DOHH2 (cell line): ENCODE data around the gene OXCT1.

Experiments used
- H3F3A ChIP-seq: fragments of 200-600 bp; sonication (generic), shearing (Covaris generic); 2 replicates; pipeline ENCODE4 v1.6.0; 2016; ENCODE audit warnings: antibody characterized with exemption, mild to moderate bottlenecking; ENCODE audit not compliant: control insufficient read depth, insufficient read depth
- H3K27ac ChIP-seq: fragments of 200-600 bp; sonication (generic); 2 replicates; pipeline ENCODE4 v1.5.1; 2014; ENCODE audit warnings: low read depth, mild to moderate bottlenecking, low read length, moderate library complexity
- H3K27me3 ChIP-seq: fragments of 200-600 bp; sonication (generic); 2 replicates; pipeline ENCODE4 v1.6.1; 2014; ENCODE audit warnings: mild to moderate bottlenecking, low read length, mixed read lengths; ENCODE audit not compliant: control insufficient read depth
- H3K36me3 ChIP-seq: fragments of 200-600 bp; sonication (generic); 2 replicates; pipeline ENCODE4 v1.6.1; 2014; ENCODE audit warnings: mild to moderate bottlenecking, low read length, moderate library complexity, mixed read lengths; ENCODE audit not compliant: control insufficient read depth
- H3K4me1 ChIP-seq: fragments of 200-600 bp; sonication (generic); 2 replicates; pipeline ENCODE4 v1.6.1; 2014; ENCODE audit warnings: mild to moderate bottlenecking, low read length, mixed read lengths; ENCODE audit not compliant: control insufficient read depth
- H3K4me2 ChIP-seq: fragments of 200-600 bp; sonication (generic); 2 replicates; pipeline ENCODE4 v1.6.0; 2014; ENCODE audit warnings: mild to moderate bottlenecking, low read length, moderate library complexity
- H3K4me3 ChIP-seq: fragments of 200-600 bp; sonication (generic); 2 replicates; pipeline ENCODE4 v1.5.1; 2014; ENCODE audit warnings: mild to moderate bottlenecking, low read length, mixed read lengths
- H3K79me2 ChIP-seq: fragments of 200-600 bp; sonication (generic); 2 replicates; pipeline ENCODE4 v1.6.1; 2014; ENCODE audit warnings: mild to moderate bottlenecking, low read length, mixed read lengths; ENCODE audit not compliant: control insufficient read depth
- H3K9me2 ChIP-seq: fragments of 200-600 bp; sonication (generic); replicated peaks from 2 replicates; pipeline ENCODE4 v1.6.1; 2014; ENCODE audit warnings: mild to moderate bottlenecking, low read length, mixed read lengths; ENCODE audit not compliant: control insufficient read depth
- H3K9me3 ChIP-seq: fragments of 200-600 bp; sonication (generic); 2 replicates; pipeline ENCODE4 v1.6.1; 2014; ENCODE audit warnings: antibody characterized with exemption, low read length, mixed read lengths; ENCODE audit not compliant: control insufficient read depth, insufficient read depth
- H4K20me1 ChIP-seq: fragments of 200-600 bp; sonication (generic); 2 replicates; pipeline ENCODE4 v1.6.0; 2014; ENCODE audit warnings: low read depth, mild to moderate bottlenecking, antibody characterized with exemption, low read length, moderate library complexity; ENCODE audit not compliant: control insufficient read depth, insufficient read depth
- EZH2phosphoT487 ChIP-seq: fragments of 200-600 bp; sonication (generic); IDR thresholded peaks from 2 replicates; pipeline ENCODE4 v1.6.1; 2017; ENCODE audit warnings: borderline replicate concordance, mild to moderate bottlenecking, antibody characterized with exemption, low read length, moderate library complexity, mixed read lengths
- TF ChIP-seq, protein P1 (sequence below): fragments of 200-600 bp; sonication (generic); IDR thresholded peaks from one replicate; pipeline ENCODE4 v1.5.1; 2014; ENCODE audit warnings: antibody characterized with exemption, mild to moderate bottlenecking, low read depth, low read length; ENCODE audit not compliant: poor library complexity, severe bottlenecking

Gene OXCT1

GRCh38 chr5:41793141-41793770 is 77.0 kb downstream of the OXCT1 start:
- no peaks in the 10 kb centered on the region for H3F3A ChIP-seq
- H3K27me3 ChIP-seq = no peaks in the 10 kb centered on the region
- H3K36me3 ChIP-seq = peaks cover 48% of the 10 kb centered on the region
- TF ChIP-seq, protein P1, sequence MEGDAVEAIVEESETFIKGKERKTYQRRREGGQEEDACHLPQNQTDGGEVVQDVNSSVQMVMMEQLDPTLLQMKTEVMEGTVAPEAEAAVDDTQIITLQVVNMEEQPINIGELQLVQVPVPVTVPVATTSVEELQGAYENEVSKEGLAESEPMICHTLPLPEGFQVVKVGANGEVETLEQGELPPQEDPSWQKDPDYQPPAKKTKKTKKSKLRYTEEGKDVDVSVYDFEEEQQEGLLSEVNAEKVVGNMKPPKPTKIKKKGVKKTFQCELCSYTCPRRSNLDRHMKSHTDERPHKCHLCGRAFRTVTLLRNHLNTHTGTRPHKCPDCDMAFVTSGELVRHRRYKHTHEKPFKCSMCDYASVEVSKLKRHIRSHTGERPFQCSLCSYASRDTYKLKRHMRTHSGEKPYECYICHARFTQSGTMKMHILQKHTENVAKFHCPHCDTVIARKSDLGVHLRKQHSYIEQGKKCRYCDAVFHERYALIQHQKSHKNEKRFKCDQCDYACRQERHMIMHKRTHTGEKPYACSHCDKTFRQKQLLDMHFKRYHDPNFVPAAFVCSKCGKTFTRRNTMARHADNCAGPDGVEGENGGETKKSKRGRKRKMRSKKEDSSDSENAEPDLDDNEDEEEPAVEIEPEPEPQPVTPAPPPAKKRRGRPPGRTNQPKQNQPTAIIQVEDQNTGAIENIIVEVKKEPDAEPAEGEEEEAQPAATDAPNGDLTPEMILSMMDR = no peak
- no peak for TF ChIP-seq EZH2phosphoT487
- H3K9me2 ChIP-seq = no peaks in the 10 kb centered on the region
- no peak overlapping the region for H3K4me2 ChIP-seq
- no peaks in the 10 kb centered on the region for H3K9me3 ChIP-seq
- no peak overlapping the region for H3K4me3 ChIP-seq
- no peaks in the 10 kb centered on the region for H3K79me2 ChIP-seq
- no peaks in the 10 kb centered on the region for H3K4me1 ChIP-seq
- H4K20me1 ChIP-seq = no peaks in the 10 kb centered on the region
- no peak overlapping the region for H3K27ac ChIP-seq

DNA sequence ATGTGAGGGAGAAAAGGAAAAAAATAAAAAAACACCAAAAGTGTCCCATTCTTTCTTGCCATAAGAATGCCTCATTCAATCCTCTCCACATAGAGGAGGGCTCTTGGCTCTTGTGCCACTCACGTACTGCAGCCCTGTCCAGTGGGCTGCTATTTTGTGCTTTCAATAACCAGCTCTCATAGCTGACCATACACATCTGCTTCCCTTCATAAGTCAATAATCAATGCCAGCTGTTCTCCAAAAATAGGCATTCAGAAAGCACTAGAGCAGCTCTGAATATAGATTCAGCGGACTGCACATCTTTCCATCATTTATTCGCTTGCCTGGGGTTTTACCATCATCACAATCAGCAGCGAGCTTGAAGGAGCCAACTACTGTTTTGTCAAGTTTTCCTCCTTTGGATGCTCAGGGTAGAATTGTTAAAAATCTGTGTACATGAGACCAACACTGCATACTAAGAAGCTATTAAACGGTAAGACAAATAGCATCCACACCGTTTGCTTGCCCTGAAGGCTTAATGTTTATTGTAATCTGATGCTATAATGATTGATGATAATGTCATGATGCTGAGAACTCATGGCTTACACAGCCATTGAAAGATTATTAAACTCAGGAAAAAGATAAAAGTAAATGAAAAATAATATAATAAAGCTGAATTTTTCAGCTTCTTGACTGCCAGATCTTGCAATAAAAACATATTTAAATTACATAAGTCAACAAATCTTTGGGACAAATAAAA is 80.0 kb downstream of the OXCT1 start:
- no peaks in the 10 kb centered on the region for H3K4me1 ChIP-seq
- H4K20me1 ChIP-seq = 0 out of 2 replicates have a peak, but pooled peaks cover 3% of the 10 kb centered on the region
- H3K27ac ChIP-seq = no peak overlapping the region
- H3K4me3 ChIP-seq = no peak overlapping the region
- no peaks in the 10 kb centered on the region for H3K9me3 ChIP-seq
- H3K79me2 ChIP-seq = no peaks in the 10 kb centered on the region
- H3K4me2 ChIP-seq = no peak overlapping the region
- H3K9me2 ChIP-seq = no peaks in the 10 kb centered on the region
- H3K27me3 ChIP-seq = no peaks in the 10 kb centered on the region
- no peak for TF ChIP-seq EZH2phosphoT487
- TF ChIP-seq, protein P1 = no peak
- H3K36me3 ChIP-seq = peaks cover 44% of the 10 kb centered on the region
- H3F3A ChIP-seq = no peaks in the 10 kb centered on the region

DNA sequence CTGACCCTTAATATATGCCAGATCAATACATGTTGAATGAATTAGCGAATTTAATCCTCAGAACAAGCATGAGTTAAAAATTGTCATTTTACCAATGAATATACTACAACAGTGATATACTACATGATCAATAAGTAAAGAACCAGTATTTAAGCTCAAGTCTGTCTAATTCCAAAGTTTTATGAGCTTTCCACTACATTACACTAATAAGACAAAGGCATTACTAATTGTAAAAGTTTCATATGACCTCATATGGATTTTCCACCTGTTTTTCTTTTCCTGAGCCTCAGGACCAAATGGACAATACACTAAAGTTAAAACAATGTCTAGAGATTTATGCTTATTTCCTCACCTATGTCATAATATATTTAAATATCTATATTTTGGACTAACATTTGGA is 80.8 kb downstream of the OXCT1 start:
- TF ChIP-seq, protein P1 = no peak
- TF ChIP-seq EZH2phosphoT487 = no peak
- Histone ChIP-seq H4K20me1 (0 out of 2 replicates have a peak, but pooled peaks cover 3% of the 10 kb centered on the region), H3K36me3 (peaks cover 41% of the 10 kb centered on the region)

More for the DNA sequence above, 80.8 kb downstream of the OXCT1 start:
- H3K27ac ChIP-seq = no peak overlapping the region
- no peaks in the 10 kb centered on the region for H3K4me1 ChIP-seq
- no peaks in the 10 kb centered on the region for H3K27me3 ChIP-seq
- H3K4me3 ChIP-seq = no peak overlapping the region
- no peaks in the 10 kb centered on the region for H3F3A ChIP-seq
- H3K9me2 ChIP-seq = no peaks in the 10 kb centered on the region
- H3K79me2 ChIP-seq = no peaks in the 10 kb centered on the region
- no peak overlapping the region for H3K4me2 ChIP-seq
- H3K9me3 ChIP-seq = no peaks in the 10 kb centered on the region
